Fibroblast of the conjunctiva (primary cell): ENCODE measurements around the gene WSCD2.

Source experiments
- DNase-seq: peaks from one replicate; pipeline ENCODE4 v3.0.0-alpha.2; 2010; ENCODE audit warnings: low read depth

WSCD2 gene

GRCh38 chr12:108267450-108267849 lies 138.4 kb downstream of the WSCD2 start:
- no peak for DNase-seq

GRCh38 chr12:108268397-108268796 lies 139.3 kb downstream of the WSCD2 start:
- DNase-seq, result no peak

- DNase-seq, result no peak
These were observed 140.1 kb downstream of the WSCD2 start for GRCh38 chr12:108269224-108269623.

- no peak for DNase-seq
These were observed 141.2 kb downstream of the WSCD2 start for GRCh38 chr12:108270035-108270848.

- DNase-seq, result no peak
These were observed 141.7 kb downstream of the WSCD2 start for GRCh38 chr12:108270849-108271143.

- DNase-seq, result no peak
These were observed 143.1 kb downstream of the WSCD2 start for GRCh38 chr12:108271951-108272872.

- no peak for DNase-seq
These were observed 144.1 kb downstream of the WSCD2 start for GRCh38 chr12:108273217-108273616.

GRCh38 chr12:108277613-108278012 lies 148.5 kb downstream of the WSCD2 start:
- DNase-seq, result no peak

GRCh38 chr12:108282160-108282559 lies 153.1 kb downstream of the WSCD2 start:
- DNase-seq, result no peak

- DNase-seq, result no peak
These were observed 153.6 kb downstream of the WSCD2 start for GRCh38 chr12:108282676-108283075.

GRCh38 chr12:108284163-108284562 lies 155.1 kb downstream of the WSCD2 start:
- DNase-seq, result no peak

- DNase-seq, result no peak
These were observed 155.9 kb downstream of the WSCD2 start for GRCh38 chr12:108285016-108285415.

GRCh38 chr12:108287227-108287626 lies 158.1 kb downstream of the WSCD2 start:
- no peak for DNase-seq

- no peak for DNase-seq
These were observed 160.5 kb downstream of the WSCD2 start for GRCh38 chr12:108289350-108290161.

- DNase-seq, result no peak
These were observed 166.6 kb downstream of the WSCD2 start for GRCh38 chr12:108295641-108296040.

- DNase-seq, result no peak
These were observed 167.9 kb downstream of the WSCD2 start for GRCh38 chr12:108296945-108297344.

- DNase-seq, result no peak
These were observed 168.3 kb downstream of the WSCD2 start for GRCh38 chr12:108297424-108297823.

GRCh38 chr12:108297895-108298760 lies 169.0 kb downstream of the WSCD2 start:
- no peak for DNase-seq

GRCh38 chr12:108298761-108299275 lies 169.7 kb downstream of the WSCD2 start:
- no peak for DNase-seq

- no peak for DNase-seq
These were observed 170.4 kb downstream of the WSCD2 start for GRCh38 chr12:108299516-108299915.
